Measurements from ENCODE around the gene OR4X1. TPM values are rescaled to one million over a fixed set of nuclear protein-coding genes. Genes with fewer than 3 reads are reported as not detected.
"Not testable (repeated sequence)": the region's sequence is repeated elsewhere in the genome, so short reads cannot be mapped to it uniquely, and the experiment has no call there.

The OR4X1 gene, protein sequence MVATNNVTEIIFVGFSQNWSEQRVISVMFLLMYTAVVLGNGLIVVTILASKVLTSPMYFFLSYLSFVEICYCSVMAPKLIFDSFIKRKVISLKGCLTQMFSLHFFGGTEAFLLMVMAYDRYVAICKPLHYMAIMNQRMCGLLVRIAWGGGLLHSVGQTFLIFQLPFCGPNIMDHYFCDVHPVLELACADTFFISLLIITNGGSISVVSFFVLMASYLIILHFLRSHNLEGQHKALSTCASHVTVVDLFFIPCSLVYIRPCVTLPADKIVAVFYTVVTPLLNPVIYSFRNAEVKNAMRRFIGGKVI
- total RNA-seq = not detected

GRCh38 chr11:48263423-48263911 lies at the start of gene OR4X1:
TSS of gene OR4X1 (plus strand) at chr11:48263861. CDS start at chr11:48263861, 0 bp downstream.
- 36% methylated on average over 3 of the region's 3 CpGs for WGBS
- H3K27me3 ChIP-seq (replicated peaks; ENCODE audit: insufficient read depth) = no peaks in the 10 kb centered on the region
- H3K27ac ChIP-seq = no peak within 1 kb of the TSS
- no peaks in the 10 kb centered on the region for H3K9me3 ChIP-seq
- H3K36me3 ChIP-seq = no peaks in the 10 kb centered on the region
- no peak within 1 kb of the TSS for H3K4me3 ChIP-seq
- DNase-seq (ENCODE audit: low spot score) = no peak
- H3K4me1 ChIP-seq (replicated peaks) = no peaks in the 10 kb centered on the region
- TF ChIP-seq POLR2AphosphoS5 (IDR thresholded peaks at IDR 0.05) = no peak
- TF ChIP-seq, protein P1, sequence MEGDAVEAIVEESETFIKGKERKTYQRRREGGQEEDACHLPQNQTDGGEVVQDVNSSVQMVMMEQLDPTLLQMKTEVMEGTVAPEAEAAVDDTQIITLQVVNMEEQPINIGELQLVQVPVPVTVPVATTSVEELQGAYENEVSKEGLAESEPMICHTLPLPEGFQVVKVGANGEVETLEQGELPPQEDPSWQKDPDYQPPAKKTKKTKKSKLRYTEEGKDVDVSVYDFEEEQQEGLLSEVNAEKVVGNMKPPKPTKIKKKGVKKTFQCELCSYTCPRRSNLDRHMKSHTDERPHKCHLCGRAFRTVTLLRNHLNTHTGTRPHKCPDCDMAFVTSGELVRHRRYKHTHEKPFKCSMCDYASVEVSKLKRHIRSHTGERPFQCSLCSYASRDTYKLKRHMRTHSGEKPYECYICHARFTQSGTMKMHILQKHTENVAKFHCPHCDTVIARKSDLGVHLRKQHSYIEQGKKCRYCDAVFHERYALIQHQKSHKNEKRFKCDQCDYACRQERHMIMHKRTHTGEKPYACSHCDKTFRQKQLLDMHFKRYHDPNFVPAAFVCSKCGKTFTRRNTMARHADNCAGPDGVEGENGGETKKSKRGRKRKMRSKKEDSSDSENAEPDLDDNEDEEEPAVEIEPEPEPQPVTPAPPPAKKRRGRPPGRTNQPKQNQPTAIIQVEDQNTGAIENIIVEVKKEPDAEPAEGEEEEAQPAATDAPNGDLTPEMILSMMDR (IDR thresholded peaks at IDR 0.05) = no peak
- no peak for TF ChIP-seq POLR2A (IDR thresholded peaks at IDR 0.05)
- intact Hi-C loops (cut with DNase I) = no loop called here

- WGBS = 77% methylated on average over 2 of the region's 2 CpGs
- no peaks in the 10 kb centered on the region for H3K4me1 ChIP-seq (replicated peaks)
- no peaks in the 10 kb centered on the region for H3K36me3 ChIP-seq
- H3K4me3 ChIP-seq = no peak within 1 kb of the TSS
- H3K9me3 ChIP-seq = no peaks in the 10 kb centered on the region
- no peak for DNase-seq (ENCODE audit: low spot score)
- intact Hi-C loops (cut with DNase I) = no loop called here
- no peak within 1 kb of the TSS for H3K27ac ChIP-seq
- no peaks in the 10 kb centered on the region for H3K27me3 ChIP-seq (replicated peaks; ENCODE audit: insufficient read depth)
- TF ChIP-seq POLR2AphosphoS5 (IDR thresholded peaks at IDR 0.05) (no peak), POLR2A (IDR thresholded peaks at IDR 0.05) (no peak)
- TF ChIP-seq, protein P1 (IDR thresholded peaks at IDR 0.05) = no peak
Measured at GRCh38 chr11:48216510-48216909, 47.2 kb upstream of the OR4X1 start, which contains the start of gene OR4B1. TSS of gene OR4B1 (plus strand) at chr11:48216810. CDS start at chr11:48216810, 0 bp downstream.

DNA sequence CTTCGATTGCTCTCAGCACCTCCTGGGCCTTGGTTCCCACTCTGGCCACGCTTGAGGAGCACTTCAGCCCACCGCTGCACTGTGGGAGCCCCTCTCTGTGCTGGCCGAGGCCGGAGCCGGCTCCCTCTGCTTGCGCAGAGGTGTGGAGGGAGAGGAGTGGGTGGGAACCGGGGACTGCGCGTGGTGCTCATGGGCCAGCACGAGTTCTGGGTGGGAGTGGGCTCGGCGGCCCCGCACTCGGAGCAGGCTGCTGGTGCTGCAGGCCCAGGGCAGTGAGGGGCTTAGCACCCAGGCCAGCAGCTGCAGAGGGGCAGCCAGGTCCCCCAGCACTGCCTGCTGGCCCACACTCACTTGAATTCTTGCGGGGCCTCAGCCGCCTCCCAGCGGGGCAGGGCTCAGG lies 34.9 kb upstream of the OR4X1 start:
- no peak overlapping the region for H3K4me3 ChIP-seq
- DNase-seq (ENCODE audit: low spot score) = no peak
- TF ChIP-seq, protein P1 (IDR thresholded peaks at IDR 0.05) = no peak
- no peak for TF ChIP-seq POLR2A (IDR thresholded peaks at IDR 0.05)
- no peak for TF ChIP-seq POLR2AphosphoS5 (IDR thresholded peaks at IDR 0.05)
- no peaks in the 10 kb centered on the region for H3K27me3 ChIP-seq (replicated peaks; ENCODE audit: insufficient read depth)
- no peaks in the 10 kb centered on the region for H3K9me3 ChIP-seq
- H3K27ac ChIP-seq = no peak overlapping the region
- no peaks in the 10 kb centered on the region for H3K4me1 ChIP-seq (replicated peaks)
- intact Hi-C loops (cut with DNase I) = no loop called here
- 74% methylated on average over 10 of the region's 18 CpGs for WGBS
- no peaks in the 10 kb centered on the region for H3K36me3 ChIP-seq

DNA sequence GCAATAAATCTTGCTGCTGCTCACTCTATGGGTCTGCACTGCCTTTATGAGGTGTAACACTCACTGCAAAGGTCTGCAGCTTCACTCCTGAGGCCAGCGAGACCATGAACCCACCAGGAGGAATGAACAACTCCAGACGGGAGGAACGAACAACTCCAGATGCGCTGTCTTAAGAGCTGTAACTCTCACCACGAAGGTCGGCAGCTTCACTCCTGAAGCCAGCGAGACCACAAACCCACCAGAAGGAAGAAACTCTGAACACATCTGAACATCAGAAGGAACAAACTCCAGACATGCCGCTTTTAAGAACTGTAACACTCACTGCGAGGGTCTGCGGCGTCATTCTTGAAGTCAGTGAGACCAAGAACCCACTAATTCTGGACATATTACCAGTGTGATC lies 33.6 kb upstream of the OR4X1 start:
- DNase-seq (ENCODE audit: low spot score); H3K4me1 ChIP-seq (replicated peaks); H3K4me3 ChIP-seq; intact Hi-C loops (cut with DNase I); H3K27ac ChIP-seq; H3K27me3 ChIP-seq (replicated peaks; ENCODE audit: insufficient read depth); H3K9me3 ChIP-seq; H3K36me3 ChIP-seq: not testable (repeated sequence)
- 90% methylated on average over 11 of the region's 11 CpGs for WGBS

- TF ChIP-seq POLR2A (IDR thresholded peaks at IDR 0.05) = no peak
- no peak for TF ChIP-seq POLR2AphosphoS5 (IDR thresholded peaks at IDR 0.05)
- TF ChIP-seq, protein P1 (IDR thresholded peaks at IDR 0.05) = no peak
- no peak for DNase-seq (ENCODE audit: low spot score)
- no peaks in the 10 kb centered on the region for H3K36me3 ChIP-seq
- 36% methylated on average over 3 of the region's 3 CpGs for WGBS
- H3K27ac ChIP-seq = no peak overlapping the region
- intact Hi-C loops (cut with DNase I) = no loop called here
- no peaks in the 10 kb centered on the region for H3K27me3 ChIP-seq (replicated peaks; ENCODE audit: insufficient read depth)
- no peaks in the 10 kb centered on the region for H3K4me1 ChIP-seq (replicated peaks)
- H3K4me3 ChIP-seq = no peak overlapping the region
- H3K9me3 ChIP-seq = no peaks in the 10 kb centered on the region
Measured at GRCh38 chr11:48237727-48238126, 25.9 kb upstream of the OR4X1 start.

Measured in prostate gland (tissue), 2 donors.